ENCODE data around the gene VCAN. TPM values are rescaled to one million over a fixed set of nuclear protein-coding genes. Genes with fewer than 3 reads are reported as not detected.

The VCAN gene
- total RNA-seq, 1 donor from 2014 or later = 333 TPM

- H3K27ac ChIP-seq = no peak overlapping the region
- peak in 1 of 2 donors; percentile 70 for DNase-seq (ENCODE audit: low spot score in 2 of 2)
- H3K4me3 ChIP-seq = no peak overlapping the region
- intact Hi-C loops (cut with DNase I) = no loop called here
- no peaks in the 10 kb centered on the region for H3K9me3 ChIP-seq
- H3K36me3 ChIP-seq = no peaks in the 10 kb centered on the region
- TF ChIP-seq, protein P1, sequence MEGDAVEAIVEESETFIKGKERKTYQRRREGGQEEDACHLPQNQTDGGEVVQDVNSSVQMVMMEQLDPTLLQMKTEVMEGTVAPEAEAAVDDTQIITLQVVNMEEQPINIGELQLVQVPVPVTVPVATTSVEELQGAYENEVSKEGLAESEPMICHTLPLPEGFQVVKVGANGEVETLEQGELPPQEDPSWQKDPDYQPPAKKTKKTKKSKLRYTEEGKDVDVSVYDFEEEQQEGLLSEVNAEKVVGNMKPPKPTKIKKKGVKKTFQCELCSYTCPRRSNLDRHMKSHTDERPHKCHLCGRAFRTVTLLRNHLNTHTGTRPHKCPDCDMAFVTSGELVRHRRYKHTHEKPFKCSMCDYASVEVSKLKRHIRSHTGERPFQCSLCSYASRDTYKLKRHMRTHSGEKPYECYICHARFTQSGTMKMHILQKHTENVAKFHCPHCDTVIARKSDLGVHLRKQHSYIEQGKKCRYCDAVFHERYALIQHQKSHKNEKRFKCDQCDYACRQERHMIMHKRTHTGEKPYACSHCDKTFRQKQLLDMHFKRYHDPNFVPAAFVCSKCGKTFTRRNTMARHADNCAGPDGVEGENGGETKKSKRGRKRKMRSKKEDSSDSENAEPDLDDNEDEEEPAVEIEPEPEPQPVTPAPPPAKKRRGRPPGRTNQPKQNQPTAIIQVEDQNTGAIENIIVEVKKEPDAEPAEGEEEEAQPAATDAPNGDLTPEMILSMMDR (IDR thresholded peaks at IDR 0.05) = peak in 1 of 3 experiments; percentile 28
- no peaks in the 10 kb centered on the region for H3K27me3 ChIP-seq
- peaks cover 0 to 4% of the 10 kb centered on the region in 2 donors for H3K4me1 ChIP-seq
Observed at GRCh38 chr5:83467371-83468035, 4.0 kb upstream of the VCAN start.

DNA sequence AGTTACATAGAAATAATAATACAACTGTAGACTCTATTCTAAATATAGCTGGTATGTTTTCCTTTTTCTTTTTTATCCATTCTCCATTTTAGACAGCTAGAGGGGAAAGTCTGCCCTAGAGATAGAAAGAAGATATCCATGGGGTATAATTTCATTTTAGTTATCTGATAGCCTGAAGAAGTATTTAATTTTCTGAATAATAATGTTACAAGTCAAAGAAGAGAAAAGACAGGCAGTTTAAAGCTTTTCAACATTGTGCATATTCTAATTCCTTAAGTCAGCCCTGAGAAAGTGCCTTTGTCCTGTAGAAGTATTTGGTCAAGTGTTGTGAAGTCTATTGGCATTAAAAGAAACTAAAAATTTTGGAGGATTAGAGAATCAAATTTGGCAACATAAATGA, 2.5 kb upstream of the VCAN start:
- intact Hi-C loops (cut with DNase I) = no loop called here
- Histone ChIP-seq H3K4me3 (no peak overlapping the region), H3K36me3 (no peaks in the 10 kb centered on the region), H3K27me3 (no peaks in the 10 kb centered on the region), H3K9me3 (no peaks in the 10 kb centered on the region), H3K4me1 (peaks cover 0 to 4% of the 10 kb centered on the region in 2 donors), H3K27ac (no peak overlapping the region)
- TF ChIP-seq, protein P1 (IDR thresholded peaks at IDR 0.05) = no peak
- DNase-seq (ENCODE audit: low spot score in 2 of 2) = no peak

DNA sequence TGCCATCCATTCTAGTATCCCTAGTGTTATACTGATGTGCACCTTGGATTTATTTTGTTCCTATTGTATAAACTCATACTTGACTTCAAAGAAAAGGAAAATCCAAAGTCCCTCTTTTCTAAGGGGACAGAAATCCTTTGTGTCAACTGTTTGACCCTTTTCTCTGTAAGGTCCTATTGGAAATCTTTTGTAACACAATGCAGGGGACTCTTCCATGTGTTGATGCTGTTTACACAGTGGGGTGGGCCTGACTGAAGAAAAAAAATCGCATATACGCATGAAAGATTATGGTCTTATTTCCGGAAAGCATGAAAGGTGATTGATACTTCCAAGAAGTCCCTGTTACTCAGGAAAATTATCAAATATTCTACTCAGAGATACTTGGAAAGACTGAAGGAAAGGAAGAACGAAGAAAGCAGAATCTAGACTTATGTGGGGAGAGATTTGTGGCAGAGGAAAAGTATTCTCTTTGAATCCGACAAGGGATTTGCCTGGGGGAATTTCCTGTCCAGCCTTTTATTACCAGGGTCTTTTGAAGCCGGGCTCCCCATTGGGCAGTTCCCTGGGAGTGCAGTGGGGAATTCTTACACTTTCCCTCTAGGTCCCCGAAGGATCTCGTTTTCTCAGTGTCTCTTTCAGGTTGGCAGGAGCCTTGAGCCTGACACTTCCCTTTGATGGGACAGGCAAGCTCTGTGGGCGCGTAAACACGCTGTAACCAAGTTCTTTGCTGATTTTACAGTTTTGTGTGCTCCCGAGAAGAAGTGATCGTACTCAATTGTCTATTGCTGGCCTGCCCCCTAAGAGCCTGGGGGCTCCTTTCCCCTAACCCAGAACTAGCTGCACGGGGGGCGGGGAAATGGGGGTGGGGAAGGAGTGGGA, 779 bp upstream of the VCAN start:
- Histone ChIP-seq H3K27ac (peak overlapping the region; percentile 92 to 93), H3K27me3 (no peaks in the 10 kb centered on the region), H3K4me1 (peaks cover 0 to 6% of the 10 kb centered on the region in 2 donors), H3K4me3 (peak overlapping the region; percentile 70 to 78), H3K36me3 (no peaks in the 10 kb centered on the region), H3K9me3 (no peaks in the 10 kb centered on the region)
- TF ChIP-seq, protein P1 (IDR thresholded peaks at IDR 0.05) = no peak
- peak in 1 of 2 donors; percentile 63 for DNase-seq (ENCODE audit: low spot score in 2 of 2)
- intact Hi-C loops (cut with DNase I) = loop anchor here (5.0 to 10.0 kb wide), 4 partner anchors 163 to 1716 kb away; partner anchors contain the start of gene SSBP2

DNA sequence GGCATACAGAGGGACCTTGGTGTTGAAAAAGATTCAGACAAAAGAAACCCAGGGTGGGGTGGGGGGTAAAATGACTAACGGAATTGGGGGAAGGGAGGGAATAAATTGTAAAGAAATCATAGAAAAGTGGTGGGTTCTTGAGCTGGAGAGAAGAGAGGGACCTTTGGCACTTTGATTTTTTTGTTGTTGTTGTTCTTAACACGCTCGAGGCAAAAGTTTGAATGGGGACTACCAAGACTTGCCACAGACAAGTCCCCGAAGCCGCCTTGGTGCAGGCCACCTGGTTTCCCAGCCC, 616 bp downstream of the VCAN start:
- intact Hi-C loops (cut with DNase I) = loop anchor here (1.0 to 10.0 kb wide), 7 partner anchors 37 to 1717 kb away; partner anchors contain the start of gene SSBP2
- TF ChIP-seq, protein P1 (IDR thresholded peaks at IDR 0.05) = no peak
- peak overlapping the region; percentile 70 to 78 for H3K4me3 ChIP-seq
- H3K4me1 ChIP-seq = peaks cover 0 to 18% of the 10 kb centered on the region in 2 donors
- no peaks in the 10 kb centered on the region for H3K36me3 ChIP-seq
- no peaks in the 10 kb centered on the region for H3K9me3 ChIP-seq
- DNase-seq (ENCODE audit: low spot score in 2 of 2) = no peak
- H3K27me3 ChIP-seq = no peaks in the 10 kb centered on the region
- peak overlapping the region; percentile 92 to 93 for H3K27ac ChIP-seq

GRCh38 chr5:83472508-83473345, 1.2 kb downstream of the VCAN start:
- DNase-seq (ENCODE audit: low spot score in 2 of 2) = peak; percentile 17 to 87
- intact Hi-C loops (cut with DNase I) = loop anchor here (1.0 to 10.0 kb wide), 7 partner anchors 38 to 1718 kb away; partner anchors contain the start of gene SSBP2
- Histone ChIP-seq H3K4me1 (peaks cover 0 to 18% of the 10 kb centered on the region in 2 donors), H3K4me3 (peak overlapping the region; percentile 70 to 78), H3K27me3 (no peaks in the 10 kb centered on the region), H3K27ac (peak overlapping the region; percentile 92 to 93), H3K36me3 (no peaks in the 10 kb centered on the region), H3K9me3 (no peaks in the 10 kb centered on the region)
- TF ChIP-seq, protein P1 (IDR thresholded peaks at IDR 0.05) = no peak

Data from ascending aorta (tissue), 2 donors.